ENCODE measurements around the gene ZNF248.
"Not testable (repeated sequence)": the region's sequence is repeated elsewhere in the genome, so short reads cannot be mapped to it uniquely, and the experiment has no call there.

Gene ZNF248

DNA sequence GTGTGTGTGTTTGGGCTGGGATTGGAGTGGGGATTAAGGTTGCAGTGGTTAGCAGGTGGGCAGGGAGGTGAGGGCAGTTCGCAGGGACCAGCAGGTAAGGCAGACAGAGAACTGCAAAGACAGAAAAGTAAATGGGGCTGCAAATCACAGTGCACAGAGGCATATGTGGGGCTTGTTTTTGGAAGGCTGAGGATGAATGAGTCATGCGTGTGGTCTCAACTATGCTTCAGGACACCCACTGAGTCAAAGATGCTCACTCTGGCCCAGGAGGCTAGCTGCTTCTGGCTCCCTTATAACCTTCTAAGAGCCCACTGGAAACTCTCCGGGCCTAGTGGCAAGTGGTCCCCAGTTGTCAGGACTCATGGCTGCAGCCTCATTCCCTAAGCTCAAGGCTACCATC lies 118.2 kb downstream of the ZNF248 start:
- H3K27ac Mint-ChIP-seq: no peak overlapping the region
- H3K4me1 Mint-ChIP-seq (ENCODE audit: low read depth): no peaks in the 10 kb centered on the region
- no peaks in the 10 kb centered on the region for H3K36me3 Mint-ChIP-seq (ENCODE audit: low read depth)
- no peaks in the 10 kb centered on the region for H3K27me3 Mint-ChIP-seq
- H3K9me3 Mint-ChIP-seq: no peaks in the 10 kb centered on the region
- H3K4me3 Mint-ChIP-seq: no peak overlapping the region

DNA sequence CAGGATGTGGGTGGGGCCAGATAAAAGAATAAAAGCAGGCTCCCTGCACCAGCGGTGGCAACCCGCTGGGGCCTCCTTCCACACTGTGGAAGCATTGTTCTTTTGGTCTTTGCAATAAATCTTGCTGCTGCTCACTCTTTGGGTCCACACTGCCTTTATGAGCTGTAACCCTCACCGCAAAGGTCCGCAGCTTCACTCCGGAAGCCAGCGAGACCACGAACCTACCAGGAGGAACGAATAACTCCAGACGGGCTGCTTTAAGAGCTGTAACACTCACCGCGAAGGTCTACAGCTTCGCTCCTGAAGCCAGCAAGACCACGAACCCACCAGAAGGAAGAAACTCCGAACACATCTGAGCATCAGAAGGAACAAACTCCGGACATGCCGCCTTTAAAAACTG lies 119.2 kb downstream of the ZNF248 start:
- not testable (repeated sequence) for H3K27me3 Mint-ChIP-seq

DNA sequence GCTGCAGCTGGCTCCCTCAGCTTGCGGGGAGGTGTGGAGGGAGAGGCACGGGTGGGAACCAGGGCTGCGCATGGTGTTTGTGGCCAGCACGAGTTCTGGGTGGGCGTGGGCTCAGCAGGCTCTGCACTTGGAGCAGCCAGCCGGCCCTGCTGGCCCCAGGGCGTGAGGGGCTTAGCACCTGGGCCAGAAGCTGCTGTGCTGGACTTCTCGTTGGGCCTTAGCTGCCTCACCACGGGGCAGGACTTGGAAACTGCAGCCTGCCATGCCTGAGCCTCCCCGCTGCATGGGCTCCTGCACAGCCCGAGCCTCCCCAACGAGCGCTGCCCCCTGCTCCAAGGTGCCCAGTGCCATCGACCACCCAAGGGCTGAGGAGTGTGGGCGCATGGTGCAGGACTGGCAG lies 120.1 kb downstream of the ZNF248 start:
- Mint-ChIP-seq H3K27ac (no peak overlapping the region), H3K27me3 (no peaks in the 10 kb centered on the region), H3K4me1 (ENCODE audit: low read depth) (no peaks in the 10 kb centered on the region), H3K9me3 (no peaks in the 10 kb centered on the region), H3K4me3 (no peak overlapping the region), H3K36me3 (ENCODE audit: low read depth) (no peaks in the 10 kb centered on the region)

More for the DNA sequence above, 119.2 kb downstream of the ZNF248 start:
- H3K9me3 Mint-ChIP-seq; H3K27ac Mint-ChIP-seq; H3K36me3 Mint-ChIP-seq (ENCODE audit: low read depth); H3K4me1 Mint-ChIP-seq (ENCODE audit: low read depth); H3K4me3 Mint-ChIP-seq: not testable (repeated sequence)

DNA sequence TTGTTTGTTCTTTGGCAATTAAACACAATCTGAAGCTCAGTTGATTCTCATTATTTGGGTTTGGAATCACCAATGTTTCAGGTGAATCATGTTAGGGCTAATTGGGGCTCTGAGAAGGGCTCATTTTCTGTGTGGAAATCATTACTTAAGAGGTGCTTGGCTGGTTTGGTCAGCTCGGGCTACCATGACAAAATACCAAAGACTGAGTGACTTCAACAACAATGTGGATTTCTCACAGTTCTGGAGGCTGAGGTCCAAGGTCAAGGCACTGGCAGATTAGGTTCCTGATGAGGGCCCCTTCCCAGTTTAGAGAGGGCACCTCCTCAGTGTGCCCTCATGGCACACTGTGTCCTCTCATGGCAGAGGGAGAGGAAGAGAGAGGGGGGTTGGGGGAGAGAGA lies 121.3 kb downstream of the ZNF248 start:
- Mint-ChIP-seq H3K9me3 (no peaks in the 10 kb centered on the region), H3K27me3 (no peaks in the 10 kb centered on the region), H3K36me3 (ENCODE audit: low read depth) (no peaks in the 10 kb centered on the region), H3K4me3 (no peak overlapping the region), H3K4me1 (ENCODE audit: low read depth) (no peaks in the 10 kb centered on the region), H3K27ac (no peak overlapping the region)

DNA sequence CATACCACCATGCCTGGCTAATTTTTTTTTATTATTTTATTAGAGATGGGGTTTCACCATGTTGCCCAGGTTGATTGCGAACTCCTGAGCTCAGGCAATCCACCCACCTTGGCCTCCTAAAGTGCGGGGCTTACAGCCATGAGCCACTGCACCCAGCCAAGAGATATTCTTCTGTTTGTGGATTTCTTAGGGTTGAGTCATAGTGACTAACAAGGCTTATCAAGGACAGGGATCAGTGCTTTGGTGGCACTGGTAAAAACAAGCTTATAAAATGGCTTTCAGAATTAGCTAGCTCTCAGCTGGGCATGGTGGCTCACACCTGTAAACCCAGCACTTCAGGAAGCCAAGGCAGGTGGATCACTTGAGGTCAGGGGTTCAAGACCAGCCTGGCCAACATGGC lies 122.4 kb downstream of the ZNF248 start:
- H3K4me3 Mint-ChIP-seq: no peak overlapping the region
- H3K27me3 Mint-ChIP-seq: no peaks in the 10 kb centered on the region
- H3K4me1 Mint-ChIP-seq (ENCODE audit: low read depth): no peaks in the 10 kb centered on the region
- no peaks in the 10 kb centered on the region for H3K36me3 Mint-ChIP-seq (ENCODE audit: low read depth)
- H3K27ac Mint-ChIP-seq: no peak overlapping the region
- H3K9me3 Mint-ChIP-seq: no peaks in the 10 kb centered on the region

Measured in stimulated activated naive CD8-positive, alpha-beta T cell treated with anti-CD3 and anti-CD28 coated beads, Interleukin-15, Interleukin-2, amounts not matched to agents 100 ng/mL and 50 ng/mL, for 24 hours (primary cell).